Stomach (tissue), 9 donors: ENCODE data around the gene IQSEC3. TPM values are rescaled to one million over a fixed set of nuclear protein-coding genes. Genes with fewer than 3 reads are reported as not detected.
"Not testable (repeated sequence)": the region's sequence is repeated elsewhere in the genome, so short reads cannot be mapped to it uniquely, and the experiment has no call there.

ENCODE experiments used
- DNase-seq, 2 donors: peaks; one replicate each; pipeline versions ENCODE4 v3.0.0 to v3.0.0-alpha.2; 2013 to 2019
- H3K27ac ChIP-seq, 5 donors: fragments of 200-600 bp in 4 of 5; sonication (generic) in 4 of 5; one replicate each; pipeline ENCODE4 v1.5.1; 2013 to 2019; ENCODE audit warnings: mild to moderate bottlenecking in 1 of 5, moderate library complexity in 1 of 5
- H3K27me3 ChIP-seq, 3 donors: fragments of 200-600 bp; sonication (generic); one replicate each; pipeline ENCODE4 v1.5.1; 2017 to 2019; ENCODE audit warnings: mixed run types in 1 of 3
- H3K36me3 ChIP-seq, 4 donors: fragments of 200-600 bp; sonication (generic); 1 replicate in 3 of 4; 2 replicates in 1 of 4; pipeline ENCODE4 v1.5.1; 2016 to 2019
- H3K4me1 ChIP-seq, 4 donors: fragments of 200-600 bp; sonication (generic); one replicate each; pipeline ENCODE4 v1.5.1; 2016 to 2019
- H3K4me3 ChIP-seq, 4 donors: fragments of 200-600 bp; sonication (generic) in 3 of 4; one replicate each; pipeline ENCODE4 v1.5.1; 2016 to 2019; ENCODE audit warnings: mild to moderate bottlenecking in 1 of 4
- H3K9me3 ChIP-seq, 4 donors: fragments of 200-600 bp; sonication (generic); one replicate each; pipeline ENCODE4 v1.5.1; 2016 to 2019
- CTCF ChIP-seq, 7 experiments: fragments of 450-650 bp in 4 of 7; fragments of 200-600 bp in 3 of 7; sonication (generic) in 3 of 7; IDR thresholded peaks; one replicate each; pipeline ENCODE4 v1.5.1; 2016 to 2019; ENCODE audit warnings: antibody characterized with exemption in 7 of 7, control low read depth in 2 of 7, mild to moderate bottlenecking in 1 of 7
- EP300 ChIP-seq: sonication (generic); formaldehyde crosslinking; IDR thresholded peaks from one replicate; pipeline ENCODE4 v1.6.1; 2017; ENCODE audit warnings: antibody characterized with exemption
- POLR2A ChIP-seq, 4 donors: fragments of 450-650 bp; IDR thresholded peaks; one replicate each; pipeline ENCODE4 v1.6.1; 2016; ENCODE audit warnings: antibody characterized with exemption in 4 of 4, control low read depth in 2 of 4, mild to moderate bottlenecking in 1 of 4, moderate library complexity in 1 of 4
- POLR2AphosphoS5 ChIP-seq, 3 donors: sonication (generic); formaldehyde crosslinking; IDR thresholded peaks; one replicate each; pipeline ENCODE4 v1.6.1; 2016; ENCODE audit warnings: antibody characterized with exemption in 3 of 3
- WGBS, 5 donors: extraction: QIAGEN DNeasy Blood & Tissue Kit in 3 of 5; methylation state at CpG; one replicate each; pipeline versions ENCODE4 v1.1.5 to v1.1.7; 2013 to 2018; 5-methylcytosine and 5-hydroxymethylcytosine counted together
- intact Hi-C: fragments of 100-400 bp; cut with DNase I; formaldehyde crosslinking; loops from one replicate; pipeline ENCODE4 v1.15.1; 2023; ENCODE audit warnings: low total_unique reads
- polyA plus RNA-seq, 3 donors: library from polyadenylated mRNA; stranded (reverse); fragments of 200-250 nt; gene quantifications; one replicate each; pipeline ENCODE4 v1.2.3, GENCODE V29; 2013
- total RNA-seq, 5 donors: library from RNA; depleted of rRNA; stranded (reverse); fragments of >200 nt; gene quantifications; one replicate each; pipeline versions ENCODE4 v1.1.0 to v1.2.3, GENCODE V29; 2014 to 2016
- donor health status: healthy with polysubstance abuse.
- donor health status: Bipolar disorder and iron deficiency.
- donor health status: healthy.

The IQSEC3 gene
- total and polyA plus RNA-seq, 8 donors = 0.08 to 1.7 (median 0.87) TPM; not detected in 2

DNA sequence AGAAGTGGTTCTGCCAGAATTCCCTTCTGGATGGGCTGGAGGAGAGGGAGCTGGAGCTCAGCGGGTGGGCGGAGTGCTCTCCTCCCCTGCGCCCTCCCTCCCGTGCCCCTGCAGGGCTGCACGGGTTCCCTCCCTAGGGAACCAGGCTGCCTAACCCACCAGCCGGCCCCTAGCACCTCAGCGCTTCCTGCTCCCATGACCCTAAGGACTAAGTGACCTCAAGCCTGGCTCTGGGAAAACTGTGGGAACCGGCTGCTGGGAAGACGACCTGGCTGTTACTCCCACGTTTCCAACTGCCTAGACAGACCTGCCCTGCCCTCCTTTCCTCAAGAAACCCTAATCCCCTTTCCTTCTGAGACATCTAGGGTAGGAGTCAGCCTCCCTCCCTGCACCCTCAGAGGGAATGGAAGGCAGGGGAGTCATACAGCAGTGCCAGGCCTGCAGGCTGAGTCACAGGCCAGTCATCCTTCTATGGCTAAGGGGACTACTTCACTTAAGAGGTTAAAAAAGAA lies 115.9 kb downstream of the IQSEC3 start:
- no peak for TF ChIP-seq EP300
- TF ChIP-seq CTCF (IDR thresholded peaks at IDR 0.05) = no peak
- no peak for TF ChIP-seq POLR2AphosphoS5 (IDR thresholded peaks at IDR 0.05)
- no peak for TF ChIP-seq POLR2A (IDR thresholded peaks at IDR 0.05)
- Histone ChIP-seq H3K4me1 (peaks cover 0 to 12% (median 0%) of the 10 kb centered on the region in 4 donors), H3K27me3 (peaks cover 0 to 25% (median 0%) of the 10 kb centered on the region in 3 donors), H3K36me3 (no peaks in the 10 kb centered on the region), H3K9me3 (no peaks in the 10 kb centered on the region), H3K27ac (no peak overlapping the region), H3K4me3 (no peak overlapping the region)
- 49 to 66% (median 54%) methylated on average over 7 to 10 of the region's 10 CpGs for WGBS, 5 donors
- intact Hi-C loops = no loop called here
- DNase-seq = no peak

- Histone ChIP-seq H3K27me3 (peaks cover 0 to 15% (median 5%) of the 10 kb centered on the region in 3 donors), H3K36me3 (no peaks in the 10 kb centered on the region), H3K27ac (no peak overlapping the region), H3K9me3 (no peaks in the 10 kb centered on the region), H3K4me1 (peaks cover 0 to 17% (median 14%) of the 10 kb centered on the region in 4 donors), H3K4me3 (no peak overlapping the region)
- WGBS, 5 donors = 65 to 74% (median 73%) methylated on average over 13 of the region's 13 CpGs
- TF ChIP-seq CTCF (IDR thresholded peaks at IDR 0.05) = no peak
- TF ChIP-seq POLR2A (IDR thresholded peaks at IDR 0.05) = no peak
- TF ChIP-seq POLR2AphosphoS5 (IDR thresholded peaks at IDR 0.05) = no peak
- no peak for TF ChIP-seq EP300
- no peak for DNase-seq
- intact Hi-C loops = no loop called here
These were observed 118.4 kb downstream of the IQSEC3 start for GRCh38 chr12:184811-185575.

- Histone ChIP-seq H3K27ac (no peak overlapping the region), H3K36me3 (no peaks in the 10 kb centered on the region), H3K4me3 (no peak overlapping the region), H3K27me3 (peaks cover 0 to 21% (median 9%) of the 10 kb centered on the region in 3 donors), H3K9me3 (no peaks in the 10 kb centered on the region), H3K4me1 (peaks cover 0 to 17% (median 14%) of the 10 kb centered on the region in 4 donors)
- no peak for TF ChIP-seq POLR2A (IDR thresholded peaks at IDR 0.05)
- no peak for TF ChIP-seq EP300
- TF ChIP-seq POLR2AphosphoS5 (IDR thresholded peaks at IDR 0.05) = no peak
- TF ChIP-seq CTCF (IDR thresholded peaks at IDR 0.05) = no peak
- no peak for DNase-seq
- intact Hi-C loops = no loop called here
- 25 to 79% (median 70%) methylated on average over 2 to 8 of the region's 8 CpGs for WGBS, 5 donors
These were observed 119.0 kb downstream of the IQSEC3 start for GRCh38 chr12:185576-185955.

- H3K4me3 ChIP-seq = no peak overlapping the region
- peaks cover 0 to 26% (median 15%) of the 10 kb centered on the region in 3 donors for H3K27me3 ChIP-seq
- 79 to 89% (median 83%) methylated on average over 11 of the region's 11 CpGs for WGBS, 5 donors
- intact Hi-C loops = no loop called here
- peaks cover 0 to 17% (median 14%) of the 10 kb centered on the region in 4 donors for H3K4me1 ChIP-seq
- DNase-seq = no peak
- TF ChIP-seq EP300 (no peak), CTCF (IDR thresholded peaks at IDR 0.05) (no peak), POLR2A (IDR thresholded peaks at IDR 0.05) (no peak), POLR2AphosphoS5 (IDR thresholded peaks at IDR 0.05) (no peak)
- no peaks in the 10 kb centered on the region for H3K36me3 ChIP-seq
- no peak overlapping the region for H3K27ac ChIP-seq
- H3K9me3 ChIP-seq = no peaks in the 10 kb centered on the region
These were observed 119.5 kb downstream of the IQSEC3 start for GRCh38 chr12:186006-186625.

DNA sequence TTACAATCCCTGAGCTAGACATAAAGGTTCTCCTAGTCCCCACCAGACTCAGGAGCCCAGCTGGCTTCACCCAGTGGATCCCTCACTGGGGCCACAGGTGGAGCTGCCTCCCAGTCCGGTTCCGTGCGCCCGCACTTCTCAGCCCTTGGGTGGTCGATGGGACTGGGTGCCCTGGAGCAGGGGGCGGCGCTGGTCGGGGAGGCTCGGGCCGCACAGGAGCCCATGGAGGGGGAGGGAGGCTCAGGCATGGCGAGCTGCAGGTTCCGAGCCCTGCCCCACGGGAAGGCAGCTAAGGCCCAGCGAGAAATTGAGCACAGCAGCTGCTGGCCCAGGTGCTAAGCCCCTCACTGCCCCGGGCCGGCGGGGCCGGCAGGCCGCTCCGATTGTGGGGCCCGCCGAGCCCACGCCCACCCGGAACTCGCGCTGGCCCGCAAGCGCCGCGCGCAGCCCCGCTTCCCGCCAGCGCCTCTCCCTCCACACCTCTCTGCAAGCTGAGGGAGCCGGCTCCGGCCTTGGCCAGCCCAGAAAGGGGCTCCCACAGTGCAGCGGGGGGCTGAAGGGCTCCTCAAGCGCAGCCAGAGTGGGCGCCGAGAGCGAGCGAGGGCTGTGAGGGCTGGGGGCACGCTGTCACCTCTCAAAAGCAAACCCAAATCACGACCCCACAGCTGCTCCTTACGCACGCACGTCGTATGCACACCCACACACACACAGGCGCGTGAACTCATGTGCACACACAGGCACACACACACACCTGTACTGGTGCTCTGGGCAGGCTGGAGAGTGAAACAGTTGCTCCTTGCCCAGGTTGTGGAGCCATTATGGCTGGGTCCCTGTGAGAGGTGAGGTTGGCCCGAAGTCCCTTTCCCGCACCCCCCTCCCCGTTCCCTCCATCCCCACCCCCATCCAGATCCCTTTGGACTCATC lies 121.7 kb downstream of the IQSEC3 start:
- peaks cover 0 to 40% (median 17%) of the 10 kb centered on the region in 3 donors for H3K27me3 ChIP-seq
- peaks cover 0 to 17% (median 14%) of the 10 kb centered on the region in 4 donors for H3K4me1 ChIP-seq
- intact Hi-C loops, DNase-seq, H3K36me3 ChIP-seq, H3K9me3 ChIP-seq: not testable (repeated sequence)
- 52 to 72% (median 67%) methylated on average over 8 to 53 of the region's 53 CpGs for WGBS, 5 donors
- peak overlapping the region; percentile 40 to 66 (median 46) for H3K4me3 ChIP-seq
- peak overlapping the region in 1 of 5 donors; percentile 9 for H3K27ac ChIP-seq
